Activated CD8-positive, alpha-beta memory T cell treated with anti-CD3 and anti-CD28 coated beads for 36 hours (primary cell): Measurements from ENCODE around the gene KHK. TPM values are rescaled to one million over a fixed set of nuclear protein-coding genes. Genes with fewer than 3 reads are reported as not detected.

ENCODE experiments used
- CTCF ChIA-PET: fragments of 350-600 bp; sonication (Branson Sonifier 250); formaldehyde crosslinking; loops from one replicate; lab custom pipeline; 2021; ENCODE audit warnings: antibody characterized with exemption; lab: Charles Lee
- POLR2A ChIA-PET: fragments of 350-600 bp; sonication (Branson Sonifier 250); formaldehyde crosslinking; loops from one replicate; lab custom pipeline; 2021; ENCODE audit warnings: antibody characterized with exemption; lab: Charles Lee
- total RNA-seq, 2 experiments: library from RNA; stranded (reverse); gene quantifications; one replicate each; pipeline ENCODE4 v1.2.3, GENCODE V29; 2021

The KHK gene
- total RNA-seq, 2 experiments from 2014 or later = 14.1 to 15.2 TPM

DNA sequence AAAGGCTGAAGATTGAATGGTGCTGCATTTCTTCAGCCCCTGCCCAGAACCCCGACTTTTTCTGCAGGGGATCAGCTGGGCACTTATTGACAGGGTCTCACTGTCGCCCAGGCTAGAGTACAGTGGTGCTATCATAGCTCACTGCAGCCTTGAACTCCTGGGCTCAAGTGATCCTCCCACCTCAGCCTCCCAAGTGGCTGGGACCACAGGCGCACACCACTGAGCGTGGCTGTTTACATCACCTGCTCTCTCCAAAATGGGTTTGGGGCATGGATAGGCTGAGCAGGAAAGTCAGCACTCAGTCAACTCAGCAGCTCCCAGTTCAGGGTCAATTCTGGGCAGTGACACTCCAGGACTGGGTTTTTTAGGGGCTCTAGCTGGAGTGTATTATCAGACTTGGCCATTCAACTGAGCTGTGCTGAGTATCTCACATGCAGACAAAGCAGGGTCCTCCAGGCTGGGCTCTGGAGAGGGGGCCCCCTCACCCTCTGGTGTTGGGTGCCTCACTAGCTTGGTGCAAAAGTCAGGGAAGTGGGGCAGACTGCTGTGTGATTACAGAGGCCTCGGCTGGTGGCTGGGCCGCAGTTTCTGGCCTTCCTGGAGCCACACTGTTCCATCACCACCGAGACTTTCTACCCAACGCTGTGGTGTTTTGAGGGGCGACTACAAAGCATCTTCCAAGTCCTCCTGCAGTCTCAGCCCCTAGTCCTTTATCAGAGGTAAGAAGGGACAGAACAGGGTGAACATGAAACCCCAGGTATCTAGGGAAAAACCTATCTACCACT is 41.5 kb downstream of the KHK start:
- ChIA-PET CTCF (no interaction called here), POLR2A (no interaction called here)

DNA sequence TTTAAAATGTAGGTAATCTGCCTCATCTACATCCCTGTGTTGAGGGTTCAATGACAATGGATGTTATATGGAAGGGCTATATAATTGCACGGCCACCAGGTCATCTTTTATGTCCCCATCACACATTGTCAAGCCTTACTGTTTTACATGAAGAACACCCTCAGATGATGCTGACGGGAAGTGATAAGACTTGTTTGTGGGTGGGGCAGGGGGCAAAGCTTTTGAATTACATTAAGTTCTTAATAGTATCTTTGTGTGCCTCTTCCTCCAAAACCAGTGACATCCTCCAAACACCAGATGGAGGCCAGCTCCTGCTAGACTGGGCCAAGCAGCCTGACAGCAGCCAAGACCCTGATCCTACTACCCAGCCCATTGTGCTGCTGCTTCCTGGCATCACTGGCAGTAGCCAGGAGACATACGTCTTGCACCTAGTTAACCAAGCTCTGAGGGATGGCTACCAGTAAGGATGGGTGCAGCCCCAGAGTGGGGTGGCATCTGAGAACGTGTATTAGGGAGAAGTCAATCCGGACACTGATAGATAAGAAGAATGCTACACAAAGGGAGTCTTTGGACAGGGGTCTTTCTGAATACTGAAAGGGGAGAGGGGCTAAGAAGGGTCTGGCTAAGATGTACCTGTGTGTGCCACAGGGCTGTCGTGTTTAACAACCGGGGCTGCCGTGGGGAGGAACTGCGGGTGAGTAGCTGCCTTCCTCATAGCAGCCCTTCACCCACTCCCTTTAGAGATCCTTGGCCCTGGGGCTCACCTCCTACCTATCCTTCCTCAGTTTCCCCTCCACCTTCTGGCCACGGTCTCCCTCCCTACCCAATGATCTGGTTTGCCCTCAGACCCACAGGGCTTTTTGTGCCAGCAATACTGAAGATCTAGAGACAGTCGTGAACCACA is 42.3 kb downstream of the KHK start:
- ChIA-PET POLR2A (no interaction called here), CTCF (no interaction called here)

DNA sequence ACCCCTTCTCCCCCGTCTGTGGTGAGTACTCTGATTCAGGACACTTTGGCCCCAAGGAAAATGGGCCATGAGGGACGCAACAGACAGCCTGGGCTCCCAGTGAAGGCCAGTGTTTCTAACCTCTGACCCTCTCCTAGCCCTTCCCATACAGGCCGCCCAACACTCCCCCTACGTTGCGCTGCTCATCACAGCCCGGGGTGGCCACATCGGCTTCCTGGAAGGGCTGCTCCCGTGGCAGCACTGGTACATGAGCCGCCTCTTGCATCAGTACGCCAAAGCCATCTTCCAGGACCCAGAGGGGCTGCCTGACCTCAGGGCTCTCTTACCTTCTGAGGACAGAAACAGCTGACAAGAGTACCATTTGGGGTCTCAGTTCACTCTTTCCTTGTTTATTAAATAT is 43.8 kb downstream of the KHK start:
- CTCF ChIA-PET = interaction anchor here (0.6 kb wide), 1 partner anchor 30 kb away, joined by 3 read pairs; no protein-coding TSS in a partner anchor

DNA sequence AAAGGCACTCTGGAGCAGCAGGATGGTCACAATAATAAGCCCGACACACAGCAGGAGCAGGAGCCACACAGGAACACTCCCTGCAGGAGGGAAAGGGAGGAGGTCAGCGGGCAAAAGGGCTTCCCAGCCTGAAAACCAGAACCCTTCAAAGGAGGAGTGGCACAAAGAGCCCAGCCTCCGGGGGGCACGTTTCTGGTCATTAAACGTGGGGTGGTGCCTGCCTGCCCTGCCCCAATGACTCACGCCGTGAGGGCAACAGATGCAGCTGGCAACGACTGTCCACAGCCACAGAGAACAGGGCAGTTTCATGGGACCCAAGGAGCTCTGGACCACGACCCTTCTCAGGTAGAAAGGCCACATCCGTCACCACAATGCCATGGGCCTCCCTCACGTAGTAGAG is 44.9 kb downstream of the KHK start:
- POLR2A ChIA-PET = no interaction called here
- CTCF ChIA-PET = interaction anchor here (0.5 to 3.6 kb wide), 2 partner anchors 8 to 264 kb away, joined by 4 to 21 read pairs; partner anchors contain the start of gene ABHD1

More for the DNA sequence above, 43.8 kb downstream of the KHK start:
- POLR2A ChIA-PET = no interaction called here

DNA sequence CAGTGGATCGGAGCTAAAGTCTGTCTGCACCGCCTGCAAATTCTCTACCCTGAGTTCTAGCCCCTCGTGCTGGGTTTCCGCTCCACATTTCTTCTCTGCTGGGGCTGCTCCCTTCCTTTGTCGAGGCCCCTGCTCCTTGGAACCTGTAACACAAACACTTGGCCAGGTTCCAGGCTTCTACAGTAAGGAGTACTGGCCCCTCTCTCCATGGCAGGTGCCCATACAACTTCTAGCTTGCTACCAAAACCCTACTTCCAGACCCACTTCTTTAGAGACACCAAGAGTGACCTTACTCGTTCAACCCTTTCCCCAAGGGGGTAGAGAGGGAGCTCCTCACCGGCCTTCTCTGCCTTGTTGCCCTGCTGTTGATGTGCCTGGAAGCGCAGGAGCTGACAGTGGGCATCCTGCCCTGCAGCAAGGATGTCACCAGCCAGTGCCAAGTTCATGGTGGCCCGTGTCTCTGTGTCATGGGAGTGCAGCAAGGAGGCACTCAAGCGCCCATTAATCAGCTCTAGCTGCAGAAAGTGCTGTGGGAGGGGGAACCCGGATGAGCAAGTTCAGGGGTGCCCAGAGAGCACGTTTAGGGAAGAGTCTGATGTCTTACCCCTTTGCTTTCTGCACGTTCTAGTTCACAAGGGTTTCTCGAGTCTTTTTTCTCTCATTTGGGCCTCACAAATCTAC is 46.8 kb downstream of the KHK start:
- CTCF ChIA-PET = interaction anchor here (0.6 to 3.6 kb wide), 9 partner anchors 9 to 170 kb away, joined by 3 to 21 read pairs (median 3); partner anchors contain the start of genes ABHD1, AGBL5, KHK and OST4
- POLR2A ChIA-PET = interaction anchor here (0.7 to 2.5 kb wide), 4 partner anchors 10 to 83 kb away, joined by 3 to 11 read pairs (median 4); partner anchors contain the start of genes ABHD1, AGBL5 and OST4

DNA sequence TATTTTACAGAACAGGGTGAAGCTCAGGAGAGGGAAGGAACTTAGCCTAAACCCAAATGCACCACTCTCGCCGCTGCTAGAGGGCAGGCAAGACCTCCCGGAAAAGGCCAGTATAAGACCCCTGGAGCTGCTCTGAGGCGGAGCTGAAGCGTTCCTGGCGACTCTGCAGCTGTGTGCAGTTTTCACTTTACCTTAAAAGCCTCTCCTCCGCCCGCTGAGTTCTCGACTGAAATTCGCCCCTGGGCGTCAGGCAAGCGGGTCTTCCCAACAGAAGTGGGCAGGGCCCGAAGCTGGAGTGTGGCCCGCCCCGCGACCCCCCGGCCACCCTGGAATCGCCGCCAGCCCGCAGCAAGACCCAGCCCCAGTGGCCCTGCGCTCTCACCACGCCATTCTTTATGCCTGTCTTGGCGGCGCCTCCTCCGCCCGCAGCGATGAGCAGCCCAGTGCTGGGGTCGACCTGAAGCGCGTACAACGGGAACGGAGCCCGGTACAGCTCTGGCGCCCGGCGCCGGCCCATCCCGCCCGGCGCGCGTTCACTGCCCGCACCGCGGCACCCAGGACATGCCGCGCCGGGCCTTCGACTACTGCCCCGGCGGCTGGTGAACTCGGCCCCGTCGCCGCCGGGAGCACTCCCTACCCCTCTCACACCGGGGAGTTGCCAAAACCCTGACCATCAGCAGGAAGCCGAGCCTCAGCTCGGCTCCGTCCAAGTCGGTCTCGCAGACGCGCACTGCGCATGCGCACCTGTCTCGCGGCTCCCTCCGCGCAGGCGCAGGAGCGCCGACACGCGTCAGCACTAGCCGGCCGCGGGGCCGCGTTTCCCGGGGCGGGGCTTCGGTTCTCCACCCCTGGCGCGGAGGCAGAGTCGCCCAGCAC is 47.6 kb downstream of the KHK start, which contains the start of gene PREB:
Gene PREB, minus strand, starts transcription at position 732 of the 876 bp plus-strand sequence. Its CDS starts 215 bp downstream, at position 517.
- POLR2A ChIA-PET = interaction anchor here (0.7 to 2.5 kb wide), 4 partner anchors 11 to 84 kb away, joined by 3 to 11 read pairs (median 4); partner anchors contain the start of genes ABHD1, AGBL5 and SLC5A6
- CTCF ChIA-PET = interaction anchor here (0.6 to 3.6 kb wide), 10 partner anchors 8 to 205 kb away, joined by 3 to 21 read pairs (median 3); partner anchors contain the start of genes ABHD1, AGBL5, KHK and OST4

DNA sequence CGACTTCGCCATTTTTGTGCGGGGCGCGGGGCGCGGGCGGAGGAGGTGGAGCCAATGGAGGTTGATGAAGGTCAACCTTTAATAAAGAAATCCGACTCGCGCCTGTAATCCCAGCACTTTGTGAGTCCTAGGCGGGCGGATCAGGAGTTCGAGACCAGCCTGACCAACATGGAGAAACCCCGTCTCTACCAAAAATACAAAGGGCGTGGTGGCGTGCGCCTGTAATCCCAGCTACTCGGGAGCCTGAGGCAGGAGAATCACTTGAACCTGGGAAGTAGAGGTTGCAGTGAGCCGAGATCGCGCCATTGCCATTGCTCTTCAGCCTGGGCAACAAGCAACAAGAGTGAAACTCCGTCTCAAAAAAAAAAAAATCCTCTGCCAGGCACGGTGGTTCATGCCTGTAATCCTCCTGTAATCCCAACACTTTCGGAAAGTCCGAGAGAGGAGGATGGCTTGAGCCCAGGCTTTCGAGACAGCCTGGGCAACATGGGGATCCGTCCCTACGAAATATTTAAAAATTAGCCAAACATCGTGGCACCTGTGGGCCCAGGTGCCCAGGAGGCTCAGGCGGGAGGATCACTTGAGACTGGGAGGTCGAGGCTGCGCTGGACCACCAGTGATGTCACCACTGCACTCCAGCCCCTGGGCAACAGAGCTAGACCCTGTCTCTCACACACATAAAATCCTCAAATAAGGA is 48.4 kb downstream of the KHK start:
- ChIA-PET CTCF (interaction anchor here (0.6 to 3.6 kb wide), 4 partner anchors 11 to 205 kb away, joined by 3 to 21 read pairs (median 3); partner anchors contain the start of genes ABHD1 and OST4), POLR2A (interaction anchor here (0.7 to 2.5 kb wide), 3 partner anchors 12 to 85 kb away, joined by 3 to 11 read pairs (median 4); partner anchors contain the start of genes ABHD1 and SLC5A6)

DNA sequence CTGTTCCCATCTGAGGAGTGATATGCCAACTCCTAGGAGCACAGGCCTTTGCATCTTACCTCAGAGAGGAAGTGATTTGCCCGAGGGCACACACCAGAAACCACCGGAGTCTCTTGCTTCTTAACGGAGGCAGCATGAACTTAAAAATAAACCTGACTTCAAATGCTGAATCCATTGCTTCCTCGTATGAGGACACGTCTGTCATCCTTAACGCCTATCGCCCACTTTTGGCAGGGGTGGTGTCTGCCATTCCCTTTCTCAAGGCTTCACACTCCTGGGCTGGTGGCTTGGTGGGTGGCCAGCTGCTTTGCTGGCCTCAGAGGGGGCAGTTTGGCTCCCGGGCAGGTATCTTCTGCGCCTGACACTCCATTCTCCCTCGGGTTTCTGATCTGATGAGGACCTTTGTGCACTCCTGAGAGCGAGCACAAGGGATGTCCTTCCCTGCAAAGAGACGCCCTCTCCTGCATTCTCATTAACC is 48.9 kb downstream of the KHK start:
- CTCF ChIA-PET = interaction anchor here (0.7 to 0.9 kb wide), 3 partner anchors 12 to 178 kb away, joined by 3 read pairs; partner anchors contain the start of gene ABHD1

DNA sequence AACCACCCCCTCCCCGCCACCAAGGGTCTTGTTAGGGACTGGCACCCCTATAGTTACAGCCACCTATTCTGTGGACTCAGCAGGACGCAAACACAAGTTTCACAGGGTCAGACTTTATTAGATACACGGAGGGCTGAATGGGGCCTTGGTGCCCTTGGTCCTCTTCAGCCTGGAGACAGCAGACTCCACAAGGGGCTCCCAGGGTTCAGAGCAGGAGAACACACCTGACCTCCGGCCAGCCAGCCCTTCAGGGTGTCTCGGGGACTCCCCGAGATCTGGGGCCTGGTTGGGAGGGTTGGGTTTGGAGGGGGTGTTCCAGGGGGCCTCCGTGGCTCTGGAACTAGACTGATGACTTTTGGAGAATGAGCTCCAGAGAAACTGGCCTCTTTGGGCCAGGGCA is 50.2 kb downstream of the KHK start:
- POLR2A ChIA-PET = no interaction called here
- CTCF ChIA-PET = interaction anchor here (0.7 kb wide), 1 partner anchor 65 kb away, joined by 4 read pairs; no protein-coding TSS in a partner anchor

More for the DNA sequence above, 48.9 kb downstream of the KHK start:
- POLR2A ChIA-PET = interaction anchor here (0.6 kb wide), 1 partner anchor 119 kb away, joined by 5 read pairs; no protein-coding TSS in a partner anchor

DNA sequence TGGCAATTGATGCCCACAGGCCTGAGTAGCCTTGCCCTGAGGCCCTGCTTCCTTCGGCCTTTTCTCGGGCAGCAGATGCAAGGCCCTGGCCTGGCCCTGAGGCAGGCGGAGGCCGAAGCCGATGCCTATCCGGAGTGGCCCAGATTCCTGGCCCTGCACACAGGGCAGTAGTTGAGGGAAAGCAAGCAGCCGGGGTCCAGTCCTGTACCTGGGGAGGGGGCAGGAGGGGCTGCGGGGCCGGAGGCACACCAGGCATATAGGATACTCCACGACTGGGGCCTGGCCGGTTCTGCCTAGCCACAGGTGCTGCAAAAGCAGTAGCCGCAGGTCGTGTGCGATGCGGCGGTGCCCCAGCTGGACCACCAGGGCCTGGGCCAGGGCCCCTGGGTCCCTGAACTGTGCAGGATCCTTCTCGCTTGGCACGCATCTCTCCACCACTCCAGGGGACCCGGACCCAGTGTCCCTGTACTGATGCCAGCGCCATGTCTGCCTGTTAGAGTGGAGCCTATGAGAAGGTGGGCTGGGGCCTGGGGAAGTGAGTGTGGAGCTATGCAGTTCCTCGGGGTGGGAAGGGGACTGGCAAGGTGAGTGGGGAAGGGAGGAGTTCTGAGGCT is 50.9 kb downstream of the KHK start:
- ChIA-PET CTCF (no interaction called here), POLR2A (no interaction called here)

DNA sequence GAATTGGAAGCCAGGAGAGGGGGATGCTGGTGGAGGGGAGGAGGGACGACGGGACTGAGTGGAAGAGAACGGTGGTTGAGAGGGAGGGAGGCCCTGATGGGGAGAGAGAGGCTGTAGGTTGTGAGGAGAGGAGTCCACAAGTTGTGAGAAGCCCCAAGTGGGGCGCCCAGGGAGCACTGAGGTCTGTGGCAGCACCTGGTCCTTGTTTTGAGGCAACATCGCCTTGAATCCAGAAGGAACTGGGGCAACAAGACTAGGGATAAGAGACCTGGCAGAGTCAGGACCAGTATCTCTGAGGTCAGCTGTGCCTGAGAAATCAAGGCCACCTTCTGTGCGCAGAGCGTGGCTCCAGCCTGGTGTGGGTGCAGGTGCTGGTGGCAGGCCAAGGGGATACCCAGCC is 51.5 kb downstream of the KHK start:
- ChIA-PET CTCF (no interaction called here), POLR2A (interaction anchor here (0.7 kb wide), 2 partner anchors 70 to 449 kb away, joined by 3 to 4 read pairs; no protein-coding TSS in a partner anchor)

DNA sequence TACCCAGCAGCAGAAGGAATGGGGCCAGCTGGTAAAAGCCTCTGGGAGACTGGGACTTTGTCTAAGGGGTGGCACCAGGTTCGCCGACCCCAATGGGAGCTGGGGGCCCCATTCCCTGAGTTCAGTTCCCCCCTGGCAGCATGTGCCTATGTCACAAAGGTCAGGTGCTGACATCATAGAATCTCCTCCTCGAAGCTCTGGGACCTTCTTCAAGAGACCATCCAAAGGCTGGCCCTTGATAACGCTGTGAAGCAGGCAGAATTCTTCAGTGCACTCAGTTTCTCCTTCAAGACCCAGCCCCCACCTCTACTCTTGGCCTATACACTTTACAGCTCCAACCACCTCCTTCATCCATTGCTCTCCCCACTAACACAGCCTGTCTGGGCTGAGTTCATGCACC is 52.7 kb downstream of the KHK start, which contains the start of gene PRR30:
Gene PRR30, minus strand, starts transcription at position 101 of the 400 bp plus-strand sequence. CDS start 1,081 bp downstream, outside the sequence.
- CTCF ChIA-PET = no interaction called here
- POLR2A ChIA-PET = no interaction called here

DNA sequence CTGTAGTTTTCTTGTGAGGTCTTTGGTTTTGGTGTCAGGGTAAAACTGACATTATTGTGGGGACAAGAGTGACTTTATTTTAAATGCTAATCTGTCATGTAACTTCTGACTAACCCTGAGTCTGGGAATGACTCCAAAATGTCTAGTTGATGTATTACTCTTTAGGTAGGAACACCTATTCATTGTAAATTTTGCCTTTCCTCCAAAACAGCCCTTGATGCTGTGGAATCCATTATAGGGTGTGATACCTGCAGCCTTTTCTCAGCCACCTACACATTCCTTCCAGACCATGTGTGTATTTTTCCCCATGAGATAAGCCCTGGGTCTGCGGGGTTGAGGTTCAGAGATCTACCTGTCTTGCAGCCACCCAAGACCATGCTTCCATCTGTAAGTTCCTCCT is 56.7 kb downstream of the KHK start:
- POLR2A ChIA-PET = no interaction called here

DNA sequence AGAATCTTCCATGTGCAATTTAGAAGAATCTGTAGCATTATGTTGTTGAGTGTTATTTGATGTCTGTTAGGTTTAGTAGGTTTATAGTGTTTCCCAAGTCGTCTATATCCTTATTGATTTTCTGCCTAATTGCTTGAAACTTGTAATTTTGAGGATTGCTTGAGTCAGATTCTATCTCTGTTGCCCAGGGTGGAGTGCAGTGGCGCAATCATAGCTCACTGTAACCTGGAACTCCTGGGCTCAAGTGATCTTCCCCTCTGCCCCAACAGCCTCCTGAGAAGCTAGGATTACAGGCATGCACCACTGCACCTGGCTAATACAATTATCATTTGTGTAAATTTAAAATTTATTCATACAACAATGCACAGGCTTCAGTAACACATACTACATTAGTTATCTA is 59.1 kb downstream of the KHK start:
- POLR2A ChIA-PET = no interaction called here
- CTCF ChIA-PET = interaction anchor here (0.7 kb wide), 1 partner anchor 9 kb away, joined by 5 read pairs; no protein-coding TSS in a partner anchor

More for the DNA sequence above, 56.7 kb downstream of the KHK start:
- CTCF ChIA-PET = no interaction called here

DNA sequence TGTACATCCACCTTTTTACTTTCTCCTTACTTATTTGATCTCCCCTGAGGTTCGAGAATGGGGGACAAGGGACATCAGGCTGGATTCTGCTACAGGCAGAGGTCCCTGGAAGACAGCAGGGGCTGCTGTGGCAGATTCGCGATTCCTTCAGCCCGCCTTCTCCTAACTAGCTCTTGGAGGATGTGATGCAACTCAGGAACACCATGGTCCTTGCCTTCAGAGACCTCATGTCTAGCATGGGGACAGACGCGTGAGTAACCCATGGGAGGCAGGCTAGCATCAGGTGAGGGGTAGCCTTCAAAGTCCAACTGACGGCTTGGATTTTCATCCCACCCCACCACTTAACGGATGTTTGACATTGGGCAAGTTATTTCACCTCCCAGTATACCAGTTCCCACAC is 61.4 kb downstream of the KHK start:
- ChIA-PET CTCF (interaction anchor here (1.0 kb wide), 1 partner anchor 155 kb away, joined by 3 read pairs; no protein-coding TSS in a partner anchor), POLR2A (no interaction called here)
